ENCODE measurements around the gene GTF3C4.

DNA sequence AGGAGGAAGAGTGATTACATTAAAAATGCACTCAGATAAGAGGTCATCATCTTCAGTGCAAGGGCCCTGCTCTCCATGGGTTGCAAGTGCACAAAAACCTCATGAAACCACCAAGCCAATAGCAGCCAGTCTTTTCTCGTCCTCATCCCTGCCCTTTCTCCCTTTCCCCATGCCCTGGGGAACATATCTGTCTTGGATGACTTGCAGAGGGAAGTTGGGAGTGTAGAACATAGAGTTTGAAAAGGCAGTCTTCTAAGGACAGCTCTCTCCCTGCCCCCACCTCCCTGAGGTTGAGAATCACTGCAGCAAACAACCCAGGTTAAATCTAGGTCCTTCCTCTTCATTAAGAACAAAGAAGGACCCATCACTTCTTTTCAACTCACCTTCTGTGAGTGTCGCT is 22.5 kb upstream of the GTF3C4 start:
- TF ChIP-seq, protein P1, sequence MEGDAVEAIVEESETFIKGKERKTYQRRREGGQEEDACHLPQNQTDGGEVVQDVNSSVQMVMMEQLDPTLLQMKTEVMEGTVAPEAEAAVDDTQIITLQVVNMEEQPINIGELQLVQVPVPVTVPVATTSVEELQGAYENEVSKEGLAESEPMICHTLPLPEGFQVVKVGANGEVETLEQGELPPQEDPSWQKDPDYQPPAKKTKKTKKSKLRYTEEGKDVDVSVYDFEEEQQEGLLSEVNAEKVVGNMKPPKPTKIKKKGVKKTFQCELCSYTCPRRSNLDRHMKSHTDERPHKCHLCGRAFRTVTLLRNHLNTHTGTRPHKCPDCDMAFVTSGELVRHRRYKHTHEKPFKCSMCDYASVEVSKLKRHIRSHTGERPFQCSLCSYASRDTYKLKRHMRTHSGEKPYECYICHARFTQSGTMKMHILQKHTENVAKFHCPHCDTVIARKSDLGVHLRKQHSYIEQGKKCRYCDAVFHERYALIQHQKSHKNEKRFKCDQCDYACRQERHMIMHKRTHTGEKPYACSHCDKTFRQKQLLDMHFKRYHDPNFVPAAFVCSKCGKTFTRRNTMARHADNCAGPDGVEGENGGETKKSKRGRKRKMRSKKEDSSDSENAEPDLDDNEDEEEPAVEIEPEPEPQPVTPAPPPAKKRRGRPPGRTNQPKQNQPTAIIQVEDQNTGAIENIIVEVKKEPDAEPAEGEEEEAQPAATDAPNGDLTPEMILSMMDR (IDR thresholded peaks at IDR 0.05; ENCODE audit: low read depth, low read length, poor library complexity, severe bottlenecking): no peak
- no peak for TF ChIP-seq EZH2phosphoT487 (IDR thresholded peaks at IDR 0.05; ENCODE audit: borderline replicate concordance, low read length)
